ENCODE measurements around the gene PRSS56. TPM values are rescaled to one million over a fixed set of nuclear protein-coding genes. Genes with fewer than 3 reads are reported as not detected.

PRSS56 gene
- total RNA-seq, 1 experiment from 2014 or later = not detected

GRCh38 chr2:232482301-232483238 lies 37.6 kb upstream of the PRSS56 start:
- BruUV-seq (replicated peaks) = no TSS peak
- Mint-ChIP-seq H3K9me3 (ENCODE audit: unreplicated experiment) (no peaks in the 10 kb centered on the region), H3K27ac (ENCODE audit: unreplicated experiment) (no peak overlapping the region), H3K4me3 (ENCODE audit: unreplicated experiment) (no peak overlapping the region), H3K27me3 (ENCODE audit: insufficient read depth, unreplicated experiment) (no peaks in the 10 kb centered on the region), H3K4me1 (ENCODE audit: low read depth, unreplicated experiment) (no peaks in the 10 kb centered on the region), H3K36me3 (ENCODE audit: insufficient read depth, unreplicated experiment) (no peaks in the 10 kb centered on the region)
- no peak for TF ChIP-seq CTCF (IDR thresholded peaks at IDR 0.05; ENCODE audit: insufficient read depth in 1 of 2, low read depth in 1 of 2, low read length in 1 of 2, severe bottlenecking in 1 of 2, unreplicated experiment in 1 of 2)
- no peaks in the 10 kb centered on the region for H3K9me3 ChIP-seq
- DNase-seq = no peak
- ChIA-PET POLR2A (no interaction called here), CTCF (no interaction called here)
- H3K4me1 ChIP-seq = no peaks in the 10 kb centered on the region
- H3K36me3 ChIP-seq (ENCODE audit: control insufficient read depth, insufficient read depth, low read length) = no peaks in the 10 kb centered on the region
- H3K4me3 ChIP-seq (ENCODE audit: low read depth, low read length) = no peak overlapping the region
- intact Hi-C loops (cut with micrococcal nuclease; ENCODE audit: unreplicated experiment) = no loop called here
- H3K27me3 ChIP-seq (replicated peaks; ENCODE audit: control insufficient read depth, insufficient read depth, low read length) = no peaks in the 10 kb centered on the region

DNA sequence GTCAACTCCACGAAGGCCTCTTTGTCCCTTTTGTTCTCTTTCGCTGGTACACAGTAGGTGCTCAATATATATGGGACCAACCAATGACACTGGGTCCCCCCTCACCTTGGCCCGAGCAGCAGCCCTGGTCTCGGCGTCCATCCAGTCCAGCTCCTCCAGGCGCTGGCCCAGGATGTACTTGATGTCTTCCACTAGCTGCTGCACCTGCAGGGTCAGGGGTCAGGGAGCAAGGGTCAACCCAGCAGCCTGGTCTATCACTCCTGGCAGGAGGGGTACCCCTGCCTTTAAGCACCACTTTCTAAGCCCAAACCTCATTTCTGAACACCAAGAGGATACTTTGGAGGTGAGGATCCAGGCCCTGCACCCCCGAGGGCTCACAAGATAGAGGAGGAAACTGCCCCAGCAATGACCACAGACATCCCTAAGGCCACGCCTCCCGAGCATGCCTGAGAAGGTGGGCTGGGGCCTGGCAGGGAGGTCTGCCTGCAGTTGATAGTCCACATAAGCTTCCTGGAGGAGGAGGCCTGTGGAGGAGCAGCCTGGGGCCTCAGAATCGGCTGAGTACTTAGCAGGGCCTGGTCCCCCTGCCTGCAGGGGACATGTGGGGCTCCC lies 36.8 kb upstream of the PRSS56 start:
- H3K9me3 ChIP-seq = no peaks in the 10 kb centered on the region
- no peaks in the 10 kb centered on the region for H3K9me3 Mint-ChIP-seq (ENCODE audit: unreplicated experiment)
- H3K4me3 ChIP-seq (ENCODE audit: low read depth, low read length) = no peak overlapping the region
- no TSS peak for BruUV-seq (replicated peaks)
- DNase-seq = peak in 1 of 2 experiments; percentile 23
- intact Hi-C loops (cut with micrococcal nuclease; ENCODE audit: unreplicated experiment) = no loop called here
- CTCF ChIA-PET = no interaction called here
- H3K4me1 ChIP-seq = no peaks in the 10 kb centered on the region
- no peaks in the 10 kb centered on the region for H3K27me3 Mint-ChIP-seq (ENCODE audit: insufficient read depth, unreplicated experiment)
- POLR2A ChIA-PET = no interaction called here
- H3K36me3 Mint-ChIP-seq (ENCODE audit: insufficient read depth, unreplicated experiment) = no peaks in the 10 kb centered on the region
- TF ChIP-seq CTCF (IDR thresholded peaks at IDR 0.05; ENCODE audit: insufficient read depth in 1 of 2, low read depth in 1 of 2, low read length in 1 of 2, severe bottlenecking in 1 of 2, unreplicated experiment in 1 of 2) = no peak
- H3K27me3 ChIP-seq (replicated peaks; ENCODE audit: control insufficient read depth, insufficient read depth, low read length) = no peaks in the 10 kb centered on the region
- no peak overlapping the region for H3K4me3 Mint-ChIP-seq (ENCODE audit: unreplicated experiment)
- H3K36me3 ChIP-seq (ENCODE audit: control insufficient read depth, insufficient read depth, low read length) = no peaks in the 10 kb centered on the region
- no peak overlapping the region for H3K27ac Mint-ChIP-seq (ENCODE audit: unreplicated experiment)
- H3K4me1 Mint-ChIP-seq (ENCODE audit: low read depth, unreplicated experiment) = no peaks in the 10 kb centered on the region

GRCh38 chr2:232483923-232484627 lies 36.1 kb upstream of the PRSS56 start:
- no peaks in the 10 kb centered on the region for H3K27me3 ChIP-seq (replicated peaks; ENCODE audit: control insufficient read depth, insufficient read depth, low read length)
- no peak overlapping the region for H3K4me3 ChIP-seq (ENCODE audit: low read depth, low read length)
- intact Hi-C loops (cut with micrococcal nuclease; ENCODE audit: unreplicated experiment) = no loop called here
- Mint-ChIP-seq H3K9me3 (ENCODE audit: unreplicated experiment) (no peaks in the 10 kb centered on the region), H3K27me3 (ENCODE audit: insufficient read depth, unreplicated experiment) (no peaks in the 10 kb centered on the region), H3K27ac (ENCODE audit: unreplicated experiment) (no peak overlapping the region), H3K4me3 (ENCODE audit: unreplicated experiment) (no peak overlapping the region), H3K4me1 (ENCODE audit: low read depth, unreplicated experiment) (no peaks in the 10 kb centered on the region), H3K36me3 (ENCODE audit: insufficient read depth, unreplicated experiment) (no peaks in the 10 kb centered on the region)
- no peaks in the 10 kb centered on the region for H3K4me1 ChIP-seq
- no TSS peak for BruUV-seq (replicated peaks)
- DNase-seq = no peak
- ChIA-PET POLR2A (no interaction called here), CTCF (no interaction called here)
- no peak for TF ChIP-seq CTCF (IDR thresholded peaks at IDR 0.05; ENCODE audit: insufficient read depth in 1 of 2, low read depth in 1 of 2, low read length in 1 of 2, severe bottlenecking in 1 of 2, unreplicated experiment in 1 of 2)
- H3K9me3 ChIP-seq = no peaks in the 10 kb centered on the region
- no peaks in the 10 kb centered on the region for H3K36me3 ChIP-seq (ENCODE audit: control insufficient read depth, insufficient read depth, low read length)

Measured in Caco-2 (cell line).